Measurements from ENCODE around the gene AGAP5. TPM values are rescaled to one million over a fixed set of nuclear protein-coding genes. Genes with fewer than 3 reads are reported as not detected.

AGAP5 gene
- total and polyA plus RNA-seq, 2 of the 4 experiments (the other 2 are of a cell fraction): 1.8 to 4.1 TPM

DNA sequence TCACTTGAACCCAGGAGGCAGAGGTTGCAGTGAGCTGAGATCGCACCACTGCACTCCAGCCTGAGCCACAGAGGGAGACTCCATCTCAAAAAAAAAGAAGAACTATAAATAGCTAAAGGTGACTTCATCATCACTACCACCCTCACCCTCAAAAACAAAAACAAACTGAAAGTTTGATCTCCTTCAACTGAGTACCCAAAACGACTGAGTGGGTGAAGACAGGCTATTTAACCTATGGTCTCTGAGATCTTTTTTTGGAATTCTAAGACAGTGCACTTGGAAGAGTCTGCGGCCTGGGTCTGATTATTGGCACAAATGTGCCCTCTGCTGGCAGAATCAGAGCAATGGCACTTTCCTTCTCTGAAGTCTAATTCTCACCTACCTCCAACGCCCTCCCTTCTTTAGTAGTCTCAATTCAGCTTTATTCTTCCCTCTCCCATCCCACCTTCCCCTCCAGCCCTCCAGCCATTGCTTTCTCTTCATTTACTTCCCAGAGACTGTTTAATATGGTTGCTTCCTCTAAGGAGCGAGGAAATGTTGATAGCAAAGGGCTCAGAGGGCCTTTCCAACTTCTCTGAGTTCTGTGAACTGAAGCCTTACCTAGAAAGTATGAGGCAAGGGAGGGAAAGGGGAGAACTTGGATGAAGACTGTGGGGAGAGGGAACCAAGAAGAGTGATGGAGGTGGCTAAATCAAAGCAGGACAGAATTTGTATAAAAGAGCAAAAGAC, 53.7 kb downstream of the AGAP5 start:
- DNase-seq: peak; percentile 73

More for the DNA sequence above, 53.7 kb downstream of the AGAP5 start:
- H2BK120ac ChIP-seq (ENCODE audit: low read depth, low read length): peak overlapping the region; percentile 45; the same call in 1 of the 2 replicates
- H3K4me1 ChIP-seq (ENCODE audit: control insufficient read depth, insufficient read depth, low read length): peaks cover 9% of the 10 kb centered on the region
- H3K9me1 ChIP-seq (ENCODE audit: insufficient read depth, low read length): peaks cover 9% of the 10 kb centered on the region
- no TSS peak for BruUV-seq (replicated peaks)
- peak overlapping the region; percentile 21; the same call in 1 of the 2 replicates for H2BK20ac ChIP-seq (ENCODE audit: low read depth, low read length)
- ChIA-PET CTCF (interaction anchor here (0.6 to 1.1 kb wide), 3 partner anchors 15 to 127 kb away, joined by 3 to 7 read pairs (median 3); no protein-coding TSS in a partner anchor), POLR2A (ENCODE audit: unreplicated experiment) (no interaction called here)
- peak overlapping the region; percentile 26; the same call in 1 of the 2 replicates for H3K4ac ChIP-seq (ENCODE audit: low read depth, low read length)
- H2AK9ac ChIP-seq (replicated peaks; ENCODE audit: low read depth, low read length, poor library complexity): no peak overlapping the region
- H2BK15ac ChIP-seq (ENCODE audit: low read depth, low read length): no peak overlapping the region
- dilution Hi-C loops (cut with HindIII; ENCODE audit: low sequenced_read_pairs, unreplicated experiment) (no loop called here), intact Hi-C loops (cut with micrococcal nuclease) (loop anchor here (1.0 to 10.0 kb wide), 3 partner anchors 115 to 382 kb away; partner anchors contain the start of gene ANXA7), in situ Hi-C loops (cut with MboI; ENCODE audit: low sequenced_read_pairs) (loop anchor here (5.0 to 25.0 kb wide), 2 partner anchors 117 to 382 kb away; partner anchors contain the start of gene MRPS16)
- no peaks in the 10 kb centered on the region for H4K20me1 ChIP-seq (ENCODE audit: insufficient read depth, low read length)
- H3K27ac ChIP-seq (ENCODE audit: insufficient read depth, low read length): no peak overlapping the region
- H3K56ac ChIP-seq (ENCODE audit: extremely low read depth, insufficient read depth, low read length): no peak overlapping the region
- peak overlapping the region; percentile 53 for H2AFZ ChIP-seq (replicated peaks; ENCODE audit: low read length, poor library complexity)
- WGBS, 2 experiments (ENCODE audit: extremely low coverage in 2 of 2, insufficient read length in 1 of 2): 0% methylated on average over 1 of the region's 5 CpGs; no CpG with 5 or more reads in 1 of the 2 experiments
- no peak overlapping the region for H4K5ac ChIP-seq (ENCODE audit: low read depth, low read length)
- ATAC-seq (ENCODE audit: low read depth): peak; percentile 86
- H4K8ac ChIP-seq (ENCODE audit: low read depth in 2 of 2, low read length in 2 of 2): peak overlapping the region in 1 of 2 experiments; percentile 34; a peak in 1 of 4 replicates
- peaks cover 4% of the 10 kb centered on the region; the same call in 1 of the 2 replicates for H3K27me3 ChIP-seq (ENCODE audit: control insufficient read depth, insufficient read depth, low read length)
- TF ChIP-seq CTCF (conservative IDR thresholded peaks at IDR 0.05; ENCODE audit: low read depth, low read length) (peak; percentile 90), POLR2A (IDR thresholded peaks at IDR 0.05; ENCODE audit: low read depth, low read length) (0 out of 2 replicates have a peak, but pooled peaks have one; percentile 34), RAD21 (IDR thresholded peaks at IDR 0.05; ENCODE audit: low read length) (peak; percentile 96), SMC3 (IDR thresholded peaks at IDR 0.05; ENCODE audit: low read depth, low read length) (peak; percentile 96), FOS (IDR thresholded peaks at IDR 0.05; ENCODE audit: low read depth, low read length) (no peak), CEBPB (IDR thresholded peaks at IDR 0.05; ENCODE audit: low read depth, low read length) (no peak)
- no peak overlapping the region for H3K9ac ChIP-seq (ENCODE audit: low read depth, low read length)
- no peaks in the 10 kb centered on the region for H3K36me3 ChIP-seq (ENCODE audit: control insufficient read depth, insufficient read depth, low read length)
- 0 out of 2 replicates have a peak overlapping the region, but pooled peaks have one; percentile 13 for H2AK5ac ChIP-seq (ENCODE audit: low read depth, low read length)
- H3K14ac ChIP-seq (replicated peaks; ENCODE audit: low read depth, low read length): no peak overlapping the region
- H3K9me3 ChIP-seq (ENCODE audit: control insufficient read depth, insufficient read depth, low read length): no peaks in the 10 kb centered on the region
- no peak overlapping the region for H3K23ac ChIP-seq (ENCODE audit: low read depth, low read length)
- no peak overlapping the region for H3K4me2 ChIP-seq (ENCODE audit: low read depth, low read length)
- peaks cover 0 to 9% of the 10 kb centered on the region in 2 experiments; a peak in 2 of 4 replicates for H3K79me1 ChIP-seq (ENCODE audit: low read depth in 1 of 2, low read length in 2 of 2)
- H4K91ac ChIP-seq (ENCODE audit: insufficient read depth, low read depth, low read length): no peak overlapping the region
- no peak overlapping the region for H2BK5ac ChIP-seq (ENCODE audit: low read depth, low read length, poor library complexity, severe bottlenecking)
- H3K18ac ChIP-seq (ENCODE audit: low read depth, low read length): no peak overlapping the region
- no peak overlapping the region for H3K4me3 ChIP-seq (ENCODE audit: insufficient read depth, low read depth, low read length)
